HG03571 (cell line): ENCODE data around the gene FAM240A.
"Not testable (repeated sequence)": the region's sequence is repeated elsewhere in the genome, so short reads cannot be mapped to it uniquely, and the experiment has no call there.

Experiments
- ATAC-seq: cut with Tn5 transposase; IDR thresholded peaks from one replicate; pipeline ENCODE4 v1.9.1; 2021; ENCODE audit not compliant: unreplicated experiment

Gene FAM240A

DNA sequence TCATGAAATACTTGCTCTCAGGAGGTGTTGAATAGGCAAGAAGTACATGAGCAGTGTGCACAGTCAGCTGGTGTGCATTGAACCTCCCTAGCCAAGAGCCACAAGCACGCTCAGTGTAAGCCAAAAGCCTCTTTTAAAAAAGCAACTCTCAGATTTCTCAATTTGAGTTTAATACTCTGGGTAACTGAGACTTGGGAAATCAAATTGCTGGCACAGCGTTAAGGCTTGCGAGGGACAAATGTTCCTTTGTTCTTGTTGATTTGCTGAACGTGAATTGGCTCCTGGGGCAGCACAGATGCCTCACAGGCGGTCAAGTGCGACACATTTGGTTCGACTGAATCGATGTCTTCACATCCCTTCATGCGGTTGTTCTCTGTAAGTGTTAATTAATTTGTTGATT lies at the start of gene FAM240A:
TSS of gene FAM240A (plus strand) at position 202 of the 400 bp plus-strand sequence. CDS start at position 361, 159 bp downstream.
- no peak for ATAC-seq

DNA sequence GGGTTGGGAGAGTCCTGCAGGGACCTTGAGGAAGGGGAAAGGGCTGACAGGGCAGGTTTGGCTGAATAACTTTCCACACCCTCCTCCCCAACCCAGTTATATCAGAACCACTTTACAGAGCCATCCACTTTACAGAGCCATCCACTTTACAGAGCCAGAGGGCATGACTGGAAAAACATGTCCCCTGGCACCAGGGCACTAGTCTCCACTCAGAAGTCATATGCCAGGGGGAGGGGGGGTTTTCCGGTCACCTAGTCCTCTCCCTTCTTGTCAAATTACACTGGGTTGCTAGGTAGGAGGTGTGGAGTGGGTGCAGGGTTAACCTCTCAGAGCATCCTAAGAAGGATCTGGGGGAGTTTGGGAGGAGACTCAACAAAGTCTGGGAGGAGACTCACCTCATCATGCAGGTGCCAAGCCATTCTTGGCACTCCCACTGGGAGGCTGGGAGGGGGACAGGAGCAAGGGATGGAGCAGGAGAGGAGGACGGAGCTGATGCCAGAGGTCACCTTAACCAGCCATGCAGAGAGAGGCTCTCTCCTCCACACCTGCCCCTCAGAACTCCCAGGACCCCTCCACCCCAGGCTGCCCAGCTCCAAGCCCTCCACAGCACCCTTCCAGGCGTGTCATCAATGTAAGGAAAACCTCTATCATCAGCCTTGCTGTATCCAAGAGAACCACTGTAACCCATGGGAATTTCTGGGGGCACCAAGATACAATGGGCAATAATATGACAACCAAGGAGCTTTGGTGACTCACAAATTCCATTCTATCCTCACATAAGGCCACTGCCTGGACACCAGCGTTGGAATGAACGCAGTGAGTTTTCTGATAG lies 47.9 kb upstream of the FAM240A start:
- no peak for ATAC-seq

DNA sequence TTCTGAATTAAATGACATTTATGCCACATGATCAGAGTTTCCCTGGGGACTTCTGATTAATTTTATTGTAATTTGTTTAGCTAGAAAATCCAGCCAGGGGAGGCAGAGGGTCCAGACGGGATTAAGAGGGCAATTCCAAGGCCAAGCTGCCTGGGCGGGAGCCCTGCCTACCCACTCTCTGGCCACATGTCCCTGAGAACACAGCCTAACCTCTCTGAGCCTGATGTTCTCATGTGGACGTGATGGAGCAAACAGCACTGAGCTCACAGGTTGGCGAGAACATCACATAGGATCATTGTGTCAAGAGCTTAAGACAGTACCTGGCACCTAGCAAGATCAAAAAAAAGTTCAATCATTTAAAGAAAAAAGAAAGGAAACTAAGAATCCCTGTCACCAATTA lies 47.2 kb upstream of the FAM240A start:
- ATAC-seq: no peak

DNA sequence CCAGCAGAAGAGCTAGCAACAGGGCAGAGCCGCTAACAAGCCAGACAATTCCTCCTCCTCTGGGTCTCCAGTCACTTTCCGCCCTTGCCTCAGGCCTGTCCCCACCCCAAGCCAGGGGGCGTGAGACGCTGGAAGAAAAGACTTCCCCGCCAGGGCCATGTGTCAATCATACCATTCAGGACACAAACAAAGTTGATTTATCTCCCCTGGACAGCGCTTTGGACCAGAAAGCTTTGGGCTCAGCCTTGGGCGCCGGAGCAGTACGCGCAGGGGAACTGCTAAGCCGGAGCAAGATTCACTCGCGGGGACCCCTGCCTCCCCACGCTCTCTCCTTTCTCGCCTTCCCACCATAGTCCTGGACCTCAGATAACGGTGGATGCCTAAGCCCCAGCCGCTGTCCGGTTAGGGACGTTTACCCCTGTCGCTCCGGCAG lies 46.7 kb upstream of the FAM240A start:
- no peak for ATAC-seq

DNA sequence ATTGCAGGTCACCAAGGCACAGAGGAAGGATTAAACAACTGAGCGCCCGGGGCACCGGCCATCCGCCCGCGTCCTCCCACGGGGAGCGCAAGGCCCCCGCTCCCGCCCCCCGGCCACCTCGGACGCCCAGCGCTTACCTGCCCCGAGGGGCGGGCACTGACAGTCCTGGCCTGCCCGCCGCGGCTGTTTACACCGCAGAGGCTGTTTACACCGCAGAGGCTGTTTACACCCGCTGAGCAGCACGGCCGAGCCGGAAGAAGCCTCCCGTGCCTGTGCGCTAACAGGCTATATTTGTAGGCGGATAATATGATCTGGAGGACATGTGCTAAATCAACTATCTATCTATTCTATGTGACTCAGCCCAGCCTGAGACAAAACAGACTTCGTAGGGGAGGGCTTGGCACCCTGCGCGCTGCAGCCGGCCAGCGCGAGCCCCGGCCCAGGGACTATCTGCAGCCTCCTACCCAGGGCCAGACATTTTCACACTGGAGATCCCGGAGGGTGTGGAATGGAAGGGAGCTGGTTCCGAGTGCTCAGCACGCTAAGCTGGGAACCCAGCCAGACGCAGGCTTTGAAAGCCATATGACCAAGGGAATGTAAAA lies 46.2 kb upstream of the FAM240A start, which contains the start of gene LRRC2:
TSS of gene LRRC2 (minus strand) at position 263 of the 602 bp plus-strand sequence. CDS start 14,711 bp downstream, outside the sequence.
- ATAC-seq: no peak

DNA sequence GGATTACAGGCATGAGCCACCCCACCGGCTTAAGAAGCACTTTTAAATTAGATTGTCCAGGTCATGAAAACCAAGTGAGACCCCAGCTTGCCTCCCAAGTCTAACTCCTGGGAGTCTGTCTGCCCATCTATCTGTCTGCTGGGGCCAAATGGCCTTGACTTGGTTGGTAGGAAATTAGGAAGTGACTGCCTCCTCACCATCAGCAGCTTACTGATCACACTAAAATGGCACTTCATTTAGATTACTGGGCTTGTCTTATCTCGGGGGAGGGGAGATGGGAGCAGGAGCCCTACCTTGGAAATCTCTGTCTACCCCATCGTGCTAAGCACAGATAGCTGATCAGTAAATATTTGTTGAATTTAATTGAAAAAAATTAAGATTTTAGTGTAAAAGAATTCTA lies 40.6 kb upstream of the FAM240A start:
- no peak for ATAC-seq

DNA sequence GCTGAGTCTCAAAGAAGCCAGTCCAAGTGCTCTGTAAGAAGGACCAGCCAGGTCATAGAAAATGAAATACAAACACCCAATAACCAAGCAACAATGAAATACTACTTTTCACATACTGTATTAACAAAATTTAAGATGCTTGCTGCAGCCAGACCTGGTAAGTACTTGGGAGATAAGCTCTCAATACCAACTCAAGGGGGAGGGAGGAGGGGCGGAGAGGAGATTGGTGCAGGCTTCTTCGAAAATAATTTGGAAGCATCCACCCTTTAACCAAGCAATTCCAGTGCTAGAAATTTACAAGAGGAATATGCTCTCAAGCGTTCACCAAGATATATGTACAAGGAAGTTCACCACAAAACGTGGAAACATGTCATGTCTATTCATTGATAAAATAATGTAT lies 38.6 kb upstream of the FAM240A start:
- no peak for ATAC-seq

DNA sequence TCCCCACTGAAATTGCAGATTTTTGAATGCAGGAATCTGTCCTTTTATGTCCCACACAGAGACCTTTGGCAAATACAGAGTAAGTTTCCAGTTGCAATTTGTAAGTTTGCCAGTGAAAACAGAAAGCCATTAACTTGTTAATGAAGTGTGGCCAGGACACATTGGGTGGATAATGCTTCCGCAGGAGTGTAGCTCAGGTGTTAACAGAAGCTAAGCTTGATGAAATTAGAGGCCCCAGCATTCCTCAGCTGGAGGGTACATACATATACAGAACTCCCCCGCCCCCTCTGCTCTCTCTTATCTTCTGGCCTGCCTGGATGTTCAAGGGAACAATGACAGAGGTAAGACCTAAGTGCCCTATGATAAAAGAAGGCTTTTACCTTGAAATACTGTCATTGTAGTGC lies 38.1 kb upstream of the FAM240A start:
- no peak for ATAC-seq

DNA sequence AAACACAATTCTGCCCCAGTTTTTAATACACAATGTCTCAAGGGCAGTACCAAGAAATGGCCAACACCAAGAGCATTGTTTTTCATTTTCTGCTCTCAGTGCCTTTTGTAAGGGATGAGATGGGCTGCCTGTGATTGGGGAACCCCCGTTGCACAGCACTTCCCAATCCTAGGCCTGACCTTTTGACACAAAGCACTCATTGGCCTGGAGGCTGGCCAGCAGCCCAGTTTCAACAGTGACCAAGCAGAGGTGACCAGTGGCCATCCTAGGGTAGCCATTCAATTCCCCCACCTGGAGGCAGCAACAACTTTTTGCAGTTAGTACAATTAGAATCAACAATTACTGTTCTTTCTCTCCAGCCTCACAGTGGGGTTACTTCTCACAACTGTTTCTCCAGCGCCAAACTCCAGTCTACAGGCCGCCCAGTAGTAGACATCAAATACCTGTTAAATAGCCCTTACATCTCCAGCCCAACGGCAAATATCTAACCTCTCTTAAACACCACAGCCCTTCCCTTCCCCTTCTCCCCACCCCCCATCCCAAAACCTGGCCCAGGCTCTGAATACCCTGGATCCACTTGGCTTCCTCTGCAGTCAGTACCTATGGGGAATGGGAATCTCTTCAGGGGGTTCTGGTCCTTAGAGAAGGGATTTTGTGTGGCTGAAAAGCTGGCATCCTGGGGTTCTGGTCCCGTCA lies 37.3 kb upstream of the FAM240A start:
- no peak for ATAC-seq

DNA sequence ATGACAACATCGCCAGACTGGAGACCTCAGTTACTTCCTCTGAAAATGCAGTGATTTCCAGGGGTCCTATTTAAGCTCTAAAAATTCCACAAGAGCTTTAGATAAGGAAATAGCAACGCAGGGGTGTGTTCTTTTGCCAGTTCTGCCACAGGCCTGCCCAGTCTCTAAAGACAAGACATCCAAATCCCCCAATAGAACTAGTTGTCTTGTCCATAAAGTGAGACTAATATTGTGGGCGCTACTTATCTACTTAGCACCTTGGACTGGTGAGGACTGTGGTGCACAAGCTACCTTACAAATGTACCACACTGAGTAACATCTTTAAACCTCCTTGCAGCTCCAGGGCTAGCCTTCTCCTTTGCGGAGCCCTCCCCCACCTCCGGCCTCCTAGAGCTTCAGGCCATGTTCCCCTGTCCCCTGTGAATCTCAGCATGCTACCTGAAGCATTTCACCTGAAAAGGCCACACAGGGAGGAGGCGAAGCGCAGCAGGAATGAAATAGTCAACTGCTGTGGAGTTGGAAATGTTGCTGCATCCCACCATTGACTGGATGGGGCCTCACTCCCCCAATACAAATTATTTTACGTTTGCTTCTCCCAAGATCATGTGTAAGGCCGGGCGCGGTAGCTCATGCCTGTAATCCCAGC lies 36.6 kb upstream of the FAM240A start:
- no peak for ATAC-seq

DNA sequence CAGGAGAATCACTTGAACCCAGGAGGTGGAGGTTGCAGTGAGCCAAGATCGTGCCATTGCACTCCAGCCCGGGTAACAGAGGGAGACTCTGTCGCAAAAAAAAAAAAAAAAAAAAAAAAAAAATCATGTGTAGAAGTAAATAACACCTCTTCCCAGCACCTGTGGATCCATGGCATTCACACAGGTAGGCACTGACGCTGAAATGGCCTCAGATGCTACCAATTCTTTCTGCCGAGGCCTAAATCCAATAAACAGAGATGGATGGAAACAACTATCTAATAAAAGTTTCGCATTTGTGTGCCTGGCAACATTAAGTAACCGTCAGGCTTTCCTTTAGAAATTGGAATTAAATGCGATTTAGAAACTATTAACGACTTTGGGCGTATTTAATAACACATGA lies 35.9 kb upstream of the FAM240A start:
- ATAC-seq: no peak

DNA sequence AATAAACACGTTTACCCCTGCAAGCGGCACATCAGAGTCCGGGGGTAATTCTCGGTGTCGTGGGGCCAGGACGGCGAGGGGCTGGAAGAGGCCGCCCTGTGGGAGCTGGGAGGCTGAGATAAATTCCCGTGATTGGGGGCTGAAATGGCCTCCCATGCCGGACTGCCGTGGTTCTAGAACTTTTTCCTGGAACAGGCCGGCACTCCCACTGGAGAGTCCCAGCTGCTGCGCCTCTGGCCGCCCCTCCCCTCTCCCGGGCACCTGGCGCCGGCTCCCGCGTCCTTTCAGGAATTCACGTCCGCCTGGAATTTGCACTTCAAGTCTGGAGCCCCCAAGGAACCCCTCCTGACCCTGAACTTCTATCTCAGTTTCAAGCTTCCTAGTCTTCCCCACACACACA lies 35.4 kb upstream of the FAM240A start:
- no peak for ATAC-seq

DNA sequence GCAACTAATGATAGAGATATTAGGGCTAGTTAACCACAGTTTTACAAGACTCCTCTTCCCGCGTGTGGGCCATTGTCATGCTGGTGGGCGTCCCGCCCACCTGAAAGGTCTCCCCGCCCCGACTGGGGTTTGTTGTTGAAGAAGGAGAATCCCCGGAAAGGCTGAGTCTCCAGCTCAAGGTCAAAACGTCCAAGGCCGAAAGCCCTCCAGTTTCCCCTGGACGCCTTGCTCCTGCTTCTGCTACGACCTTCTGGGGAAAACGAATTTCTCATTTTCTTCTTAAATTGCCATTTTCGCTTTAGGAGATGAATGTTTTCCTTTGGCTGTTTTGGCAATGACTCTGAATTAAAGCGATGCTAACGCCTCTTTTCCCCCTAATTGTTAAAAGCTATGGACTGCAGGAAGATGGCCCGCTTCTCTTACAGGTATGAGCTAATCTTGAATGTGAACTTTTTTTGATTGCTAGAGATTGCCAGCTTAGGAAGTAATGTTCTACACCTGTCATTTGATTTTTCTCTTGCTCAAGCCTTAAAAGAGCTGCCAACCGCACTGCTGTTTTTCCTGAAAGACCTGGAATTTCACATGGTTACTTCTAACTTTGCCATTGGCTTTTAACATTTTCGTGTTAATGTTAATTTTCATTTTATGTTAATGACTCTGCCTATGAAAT lies 34.6 kb upstream of the FAM240A start:
- ATAC-seq: not testable (repeated sequence)

DNA sequence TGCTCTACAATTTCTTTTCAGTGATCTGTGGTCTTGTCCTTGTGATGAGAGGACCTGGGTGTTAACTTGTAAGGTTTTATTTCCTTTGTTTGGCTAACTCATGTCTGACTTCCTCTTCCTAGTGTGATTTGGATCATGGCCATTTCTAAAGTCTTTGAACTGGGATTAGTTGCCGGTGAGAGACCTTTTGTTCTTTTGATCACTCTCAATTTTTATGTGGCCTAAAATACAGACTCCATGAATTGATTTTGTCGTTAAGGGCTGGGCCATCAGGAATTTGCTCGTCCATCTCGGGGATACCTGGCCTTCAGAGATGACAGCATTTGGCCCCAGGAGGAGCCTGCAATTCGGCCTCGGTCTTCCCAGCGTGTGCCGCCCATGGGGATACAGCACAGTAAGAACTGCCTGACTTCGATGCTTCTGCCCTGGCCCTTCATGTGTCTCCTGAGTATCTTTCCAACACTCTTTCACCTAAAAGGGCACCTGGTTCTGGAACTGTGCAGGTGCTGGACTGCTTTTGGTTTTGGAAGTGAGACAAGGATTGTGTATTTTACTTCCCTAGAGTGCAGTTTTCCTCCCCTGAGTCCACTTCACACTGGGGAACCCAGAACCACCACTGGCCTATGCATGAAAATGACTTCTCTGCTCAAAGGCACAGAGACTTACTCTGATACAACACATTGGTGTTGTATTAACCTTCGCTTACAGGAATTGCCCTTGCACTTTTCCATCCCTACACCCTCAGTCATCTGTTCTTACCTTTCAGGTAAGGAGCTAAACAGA lies 33.2 kb upstream of the FAM240A start:
- ATAC-seq: no peak

DNA sequence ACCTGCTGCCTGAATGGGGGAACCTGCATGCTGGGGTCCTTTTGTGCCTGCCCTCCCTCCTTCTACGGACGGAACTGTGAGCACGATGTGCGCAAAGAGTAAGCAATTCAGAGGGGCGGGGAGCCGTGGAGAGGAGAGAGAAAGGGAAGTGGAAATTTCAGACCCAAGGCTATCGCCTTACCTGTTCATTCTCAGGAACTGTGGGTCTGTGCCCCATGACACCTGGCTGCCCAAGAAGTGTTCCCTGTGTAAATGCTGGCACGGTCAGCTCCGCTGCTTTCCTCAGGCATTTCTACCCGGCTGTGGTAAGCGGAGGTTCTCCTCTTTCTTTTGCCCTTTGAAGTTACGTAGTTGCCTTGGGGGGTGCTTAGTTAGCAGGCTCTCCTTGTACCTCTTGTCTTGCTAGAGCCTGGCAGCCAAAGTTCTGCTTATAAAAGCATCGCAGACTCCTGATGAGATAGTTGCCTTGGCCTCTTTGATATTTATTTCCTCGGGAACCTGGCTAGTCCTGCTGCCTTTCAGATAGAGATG lies 32.5 kb upstream of the FAM240A start:
- ATAC-seq: no peak

DNA sequence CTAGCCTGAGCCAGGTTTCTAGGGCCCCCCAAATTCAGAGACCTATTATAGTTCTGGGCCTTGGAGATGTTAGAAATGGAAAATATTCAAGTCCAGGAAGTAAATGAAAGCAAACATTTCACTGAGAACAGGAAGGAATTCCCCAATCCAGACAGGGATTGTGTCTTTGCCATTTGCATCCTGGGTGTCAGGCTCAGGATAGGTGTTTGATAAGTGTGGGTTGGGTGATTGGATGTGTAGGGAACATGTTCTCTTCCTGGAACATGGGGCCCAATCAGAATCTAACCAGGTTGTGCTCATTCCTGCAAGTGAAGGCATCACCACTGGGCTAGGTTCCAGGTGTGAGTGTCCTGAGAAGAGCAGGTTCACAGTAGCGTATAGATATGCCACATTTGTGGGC lies 31.6 kb upstream of the FAM240A start:
- ATAC-seq: no peak

DNA sequence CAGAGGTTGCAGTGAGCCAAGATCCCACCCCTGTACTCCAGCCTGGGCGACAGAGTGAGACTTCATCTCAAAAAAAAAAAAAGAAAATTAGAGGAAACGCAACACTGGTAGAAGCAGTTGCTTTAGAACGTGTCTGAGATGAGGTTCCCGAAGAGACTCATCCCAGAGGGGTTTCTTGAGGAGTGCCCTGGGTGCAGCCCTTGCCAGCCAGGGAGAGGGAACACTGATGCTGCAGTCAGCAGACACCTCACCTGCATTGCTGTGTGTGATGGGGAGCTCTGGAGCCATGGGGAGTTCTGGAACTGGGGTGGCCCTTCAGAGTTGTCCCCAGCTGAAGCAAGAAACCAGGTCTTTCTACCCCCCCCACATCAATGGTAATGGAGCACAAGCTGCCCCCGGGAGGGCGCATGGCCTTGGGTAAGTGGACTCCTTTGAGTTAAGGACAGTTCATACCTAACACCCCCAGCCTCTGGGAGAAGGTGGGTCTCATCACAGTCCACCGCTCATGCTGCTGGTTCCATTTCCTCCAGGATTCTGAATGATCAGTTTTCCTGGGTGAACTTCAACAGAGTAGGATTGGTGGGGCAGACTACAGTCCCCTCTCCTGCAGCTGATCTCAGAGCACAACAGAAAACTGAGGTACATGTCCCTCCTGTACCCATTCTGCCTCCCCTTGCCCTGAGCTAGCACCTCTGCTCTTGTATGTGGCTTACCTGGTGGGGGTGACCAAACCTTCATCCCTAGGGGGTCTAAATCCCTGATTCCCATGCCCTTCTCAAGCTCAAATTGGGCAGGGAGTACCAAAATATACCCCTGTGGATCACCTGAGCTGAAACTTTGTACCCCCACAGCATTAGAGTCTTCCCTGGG lies 27.5 kb upstream of the FAM240A start:
- ATAC-seq: no peak

DNA sequence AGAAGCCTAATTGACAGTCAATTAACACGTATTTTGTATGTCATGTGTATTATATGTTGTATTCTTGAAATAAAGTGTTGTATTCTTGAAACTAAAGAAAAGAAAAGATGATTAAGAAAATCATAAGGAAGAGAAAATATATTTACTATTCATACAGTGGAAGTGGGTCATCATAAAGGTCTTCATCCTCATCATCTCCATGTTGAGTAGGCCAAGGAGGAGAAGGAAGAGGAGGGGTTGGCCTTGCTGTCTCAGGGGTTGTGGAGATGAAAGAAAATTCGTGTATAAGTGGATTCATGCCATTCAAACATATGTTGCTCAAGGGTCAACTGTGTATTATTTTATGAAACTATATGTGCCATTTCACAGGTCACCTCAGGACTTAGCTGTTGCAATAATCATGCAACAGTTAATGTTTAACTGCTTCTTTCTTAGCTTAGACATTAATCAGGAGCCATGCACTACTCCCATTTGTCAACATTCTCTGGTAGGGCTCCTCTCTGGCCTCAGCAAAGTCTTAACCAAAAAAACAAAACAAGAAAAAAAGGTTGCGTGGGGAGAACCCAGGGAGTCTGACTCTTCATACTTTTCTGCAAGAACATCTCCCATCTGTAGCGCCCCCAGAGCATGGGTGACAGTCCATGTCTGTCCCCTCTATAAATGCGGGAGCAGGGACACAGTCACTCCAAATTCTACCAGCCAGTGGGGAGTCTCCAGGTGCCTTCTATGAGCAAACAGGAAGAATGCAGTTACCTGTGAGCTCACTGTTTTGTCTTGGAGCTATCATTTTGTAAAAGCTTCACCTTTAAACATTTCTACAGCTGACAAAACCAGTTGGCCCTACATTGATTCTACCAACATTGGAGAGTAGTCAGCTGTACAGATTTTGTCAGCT lies 26.3 kb upstream of the FAM240A start:
- ATAC-seq: no peak
